G401.6 (cell line): ENCODE data around the gene TCFL5.
"Not testable (repeated sequence)": the region's sequence is repeated elsewhere in the genome, so short reads cannot be mapped to it uniquely, and the experiment has no call there.

ENCODE experiments used
- FAIRE-seq: peaks from 2 replicates; lab custom pipeline; 2012; peaks lifted over from hg19 to GRCh38; lab: Jason Lieb, UNC

Gene TCFL5

GRCh38 chr20:62853304-62853703 is 8.3 kb downstream of the TCFL5 start:
- FAIRE-seq: not testable (repeated sequence)

GRCh38 chr20:62852841-62853240 is 8.8 kb downstream of the TCFL5 start:
- no peak for FAIRE-seq

GRCh38 chr20:62852196-62852595 is 9.4 kb downstream of the TCFL5 start:
- no peak for FAIRE-seq

- FAIRE-seq: no peak
Measured at GRCh38 chr20:62850333-62850974, 11.2 kb downstream of the TCFL5 start.

GRCh38 chr20:62849431-62849830 is 12.2 kb downstream of the TCFL5 start:
- no peak for FAIRE-seq

GRCh38 chr20:62848917-62849316 is 12.7 kb downstream of the TCFL5 start:
- FAIRE-seq: not testable (repeated sequence)

GRCh38 chr20:62846166-62846890 is 15.3 kb downstream of the TCFL5 start:
- FAIRE-seq: no peak

GRCh38 chr20:62845416-62846160 is 16.0 kb downstream of the TCFL5 start:
- FAIRE-seq: no peak

- no peak for FAIRE-seq
Measured at GRCh38 chr20:62844182-62844581, 17.4 kb downstream of the TCFL5 start.

GRCh38 chr20:62843656-62844055 is 18.0 kb downstream of the TCFL5 start:
- no peak for FAIRE-seq

GRCh38 chr20:62841705-62842212 is 19.9 kb downstream of the TCFL5 start:
- no peak for FAIRE-seq

- no peak for FAIRE-seq
Measured at GRCh38 chr20:62840244-62841197, 21.1 kb downstream of the TCFL5 start.

GRCh38 chr20:62839816-62840215 is 21.8 kb downstream of the TCFL5 start:
- FAIRE-seq: no peak

GRCh38 chr20:62839261-62839660 is 22.4 kb downstream of the TCFL5 start:
- FAIRE-seq: no peak

GRCh38 chr20:62838128-62838891 is 23.3 kb downstream of the TCFL5 start:
- no peak for FAIRE-seq

- FAIRE-seq: no peak
Measured at GRCh38 chr20:62837790-62838127, 23.9 kb downstream of the TCFL5 start.

GRCh38 chr20:62836967-62837490 is 24.6 kb downstream of the TCFL5 start:
- FAIRE-seq: no peak

- no peak for FAIRE-seq
Measured at GRCh38 chr20:62835931-62836861, 25.4 kb downstream of the TCFL5 start.

GRCh38 chr20:62834967-62835730 is 26.5 kb downstream of the TCFL5 start:
- FAIRE-seq: no peak
